ENCODE data around the gene CAMK4.

- TF ChIP-seq ZNF24 (tag by site-specific recombination; IDR thresholded peaks at IDR 0.05) (no peak), CTCF (tag by site-specific recombination; IDR thresholded peaks at IDR 0.05) (no peak), ZNF366 (tag by site-specific recombination; conservative IDR thresholded peaks at IDR 0.05) (no peak), ZNF18 (tag by site-specific recombination; IDR thresholded peaks at IDR 0.05) (no peak)
Measured at GRCh38 chr5:111398013-111398412, 173.8 kb downstream of the CAMK4 start.

Measured in HEK293 (cell line).